Activated CD4-positive, CD25-positive, alpha-beta regulatory T cell treated with anti-CD3 and anti-CD28 coated beads, Interleukin-2, amount 50 U/mL, for 72 hours (primary cell): ENCODE results near the gene TTLL7.
"Not testable (repeated sequence)": the region's sequence is repeated elsewhere in the genome, so short reads cannot be mapped to it uniquely, and the experiment has no call there.

Source experiments
- DNase-seq: peaks from one replicate; pipeline ENCODE4 v3.0.0; 2021

The TTLL7 gene

GRCh38 chr1:83927701-83928100 is 71.2 kb downstream of the TTLL7 start:
- DNase-seq, result no peak

DNA sequence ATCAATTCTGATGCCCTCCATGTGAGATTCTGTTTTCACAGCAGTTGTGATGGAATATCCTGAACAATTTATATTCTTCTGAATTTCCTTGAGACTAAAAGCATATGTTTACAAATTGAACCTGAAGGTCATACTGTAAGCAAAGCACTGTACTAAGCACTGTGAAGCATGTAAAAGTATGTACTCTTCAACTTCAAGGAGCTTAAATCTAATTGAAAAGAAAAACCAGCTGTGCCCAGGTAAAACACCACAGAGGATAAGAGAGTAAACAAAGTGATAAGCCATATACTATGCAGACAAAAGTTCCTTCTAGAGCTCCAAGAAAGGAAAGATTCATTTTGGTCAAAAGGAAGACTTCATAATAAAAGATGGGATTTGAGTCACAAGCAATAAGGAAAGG is 71.9 kb downstream of the TTLL7 start:
- DNase-seq, result no peak

GRCh38 chr1:83923553-83923952 is 75.4 kb downstream of the TTLL7 start:
- DNase-seq, result no peak

DNA sequence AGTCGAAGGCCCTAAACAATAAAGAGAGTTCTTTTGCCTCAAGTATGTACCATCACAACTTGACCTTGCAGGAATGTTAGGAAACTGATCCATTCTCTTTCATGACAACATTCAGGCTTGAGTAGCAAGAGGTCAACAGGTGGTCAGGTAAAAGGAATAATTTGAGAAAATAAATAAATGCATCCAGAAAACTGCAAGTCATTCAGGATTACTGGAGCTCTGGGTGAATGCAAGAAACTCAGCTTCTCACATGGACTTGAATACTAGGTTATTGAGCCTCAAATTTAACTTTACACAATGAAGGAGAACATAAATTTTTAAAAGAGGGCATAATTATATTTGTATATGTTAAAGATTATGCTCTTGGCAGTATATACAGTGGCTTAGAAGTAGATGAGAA is 76.5 kb downstream of the TTLL7 start:
- DNase-seq, result no peak

GRCh38 chr1:83920320-83920719 is 78.6 kb downstream of the TTLL7 start:
- no peak for DNase-seq

GRCh38 chr1:83919872-83920271 is 79.1 kb downstream of the TTLL7 start:
- DNase-seq, result no peak

DNA sequence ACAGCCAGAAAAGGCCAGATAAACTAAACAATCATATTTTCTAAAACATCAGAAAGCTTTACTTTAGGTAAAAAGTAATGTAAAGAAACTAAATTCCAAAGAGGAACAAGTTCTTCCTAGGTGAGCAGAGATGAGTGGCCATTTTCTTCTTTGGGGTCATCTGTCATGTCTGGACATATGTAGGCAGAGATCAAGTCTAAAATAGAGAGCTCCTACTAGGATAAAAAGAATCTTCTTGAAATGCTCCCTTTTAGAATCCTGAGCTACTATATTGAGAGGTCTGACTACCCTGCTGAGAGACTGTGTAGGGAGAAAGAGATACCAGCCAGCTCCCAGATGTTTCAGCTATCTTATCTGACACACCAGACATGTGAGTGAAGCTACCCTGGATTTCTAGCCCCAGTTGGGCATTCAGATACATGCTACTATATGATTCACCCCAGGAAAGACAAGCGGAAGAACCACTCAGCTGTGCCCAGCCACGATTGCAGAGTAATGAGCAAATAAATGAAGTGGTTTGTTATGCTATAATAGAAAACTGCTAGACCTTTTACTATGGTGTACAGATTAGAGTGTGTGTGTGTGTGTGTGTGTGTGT is 80.1 kb downstream of the TTLL7 start:
- DNase-seq, result no peak

GRCh38 chr1:83917959-83918358 is 81.0 kb downstream of the TTLL7 start:
- DNase-seq, result no peak

- DNase-seq, result not testable (repeated sequence)
These were observed 82.8 kb downstream of the TTLL7 start for GRCh38 chr1:83916094-83916493.

DNA sequence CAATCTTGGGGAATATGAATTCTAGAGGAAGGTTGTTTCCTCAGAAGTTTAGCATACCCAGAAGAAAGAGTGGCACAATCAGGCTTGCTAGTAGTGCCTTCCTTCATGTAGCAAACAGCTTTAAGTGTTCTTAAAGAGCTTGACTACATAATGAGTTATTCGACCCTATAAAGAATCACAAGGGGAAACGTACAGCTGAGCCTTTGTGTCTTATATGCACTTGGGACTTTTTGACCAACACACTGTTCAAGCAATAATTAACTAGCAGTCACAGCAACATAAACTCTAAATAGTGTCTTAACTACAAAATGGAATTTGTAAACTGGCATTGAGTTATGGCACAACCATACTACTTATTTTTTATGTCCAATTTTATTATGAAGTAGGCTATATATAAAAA is 86.1 kb downstream of the TTLL7 start:
- DNase-seq, result no peak

GRCh38 chr1:83910461-83910860 is 88.5 kb downstream of the TTLL7 start:
- no peak for DNase-seq

DNA sequence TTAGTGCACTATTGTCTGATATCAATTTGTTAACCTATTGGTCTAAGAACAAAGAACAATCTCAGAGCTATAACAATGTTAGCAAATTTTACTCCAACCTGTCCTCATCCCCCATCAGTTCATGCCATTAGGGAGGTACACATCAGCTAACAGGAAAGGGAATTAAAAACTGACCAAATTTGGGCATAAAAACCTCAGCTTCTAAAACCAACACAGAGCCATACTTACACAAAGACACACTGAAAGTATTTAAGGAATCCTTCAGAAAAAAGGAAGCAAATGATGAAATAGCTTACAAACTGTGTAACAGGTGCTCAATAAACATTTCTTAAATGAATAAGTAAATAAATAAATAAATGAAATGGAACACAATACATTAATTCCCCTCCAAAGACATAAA is 89.2 kb downstream of the TTLL7 start:
- DNase-seq, result no peak

DNA sequence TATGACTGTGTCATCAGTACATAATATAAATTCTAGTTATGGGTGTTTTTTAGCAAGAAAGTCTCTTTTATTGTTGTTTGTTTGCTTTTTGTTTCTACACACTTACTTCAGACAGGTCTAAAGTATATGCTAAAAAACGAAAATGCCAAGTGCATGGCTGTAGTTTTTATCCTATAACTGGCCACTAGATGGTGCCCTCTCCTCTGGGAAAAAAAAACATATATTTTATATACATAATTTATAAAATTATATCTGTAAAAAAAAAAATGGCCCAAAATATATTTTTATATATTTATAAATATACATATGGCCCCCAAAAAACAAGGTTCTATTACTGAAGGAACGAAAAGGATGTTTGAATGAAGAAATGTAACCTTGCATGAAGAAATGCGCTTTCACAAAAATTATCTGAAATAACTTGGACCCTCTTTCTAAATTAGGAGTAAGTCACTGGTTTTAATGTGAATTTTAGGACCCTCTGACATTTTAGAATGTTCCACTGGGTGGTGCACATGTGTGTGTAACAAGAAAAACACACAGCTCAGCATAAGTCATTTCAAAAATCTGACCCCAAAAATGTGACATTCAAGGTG is 93.5 kb downstream of the TTLL7 start:
- DNase-seq, result no peak

GRCh38 chr1:83901547-83902155 is 97.3 kb downstream of the TTLL7 start:
- no peak for DNase-seq

GRCh38 chr1:83900524-83900923 is 98.4 kb downstream of the TTLL7 start:
- no peak for DNase-seq

- DNase-seq, result no peak
These were observed 101.4 kb downstream of the TTLL7 start for GRCh38 chr1:83897516-83897915.

DNA sequence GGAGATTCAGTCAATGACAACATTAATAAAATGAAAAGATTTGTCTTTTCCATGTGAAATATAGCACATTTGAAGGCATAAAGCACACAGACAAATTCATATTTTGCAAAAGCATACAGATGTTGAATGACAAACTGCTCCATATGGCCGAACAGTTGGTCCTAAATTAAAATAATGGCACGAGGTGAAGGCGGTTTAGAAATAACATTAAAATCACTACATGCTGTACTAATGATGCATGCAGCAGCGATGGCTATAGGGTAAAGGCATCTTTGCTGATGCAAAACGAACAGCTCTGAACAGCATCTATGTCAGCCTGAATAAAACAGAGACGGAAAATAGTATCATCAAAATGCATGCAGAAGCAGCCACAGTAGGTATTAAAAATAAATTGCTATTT is 102.6 kb downstream of the TTLL7 start:
- DNase-seq, result no peak

DNA sequence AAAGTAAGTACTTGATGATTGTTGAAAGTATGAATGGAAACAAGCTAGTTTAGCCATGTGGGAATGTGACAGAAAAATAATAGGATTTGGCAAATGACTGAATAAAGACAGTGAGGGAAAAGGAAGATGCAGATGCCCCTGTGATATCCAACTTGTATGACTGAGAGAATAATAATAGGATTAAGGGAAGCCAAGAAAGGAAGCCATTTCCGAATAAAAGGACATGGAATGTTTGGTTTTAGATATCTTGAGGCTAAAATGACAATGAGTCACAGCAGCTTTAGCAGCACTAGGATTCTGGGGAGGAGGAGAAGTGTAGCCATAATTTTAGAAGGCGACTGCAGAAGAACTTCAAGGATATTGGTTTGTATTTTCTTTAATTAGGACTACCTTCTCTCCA is 109.2 kb downstream of the TTLL7 start:
- no peak for DNase-seq

DNA sequence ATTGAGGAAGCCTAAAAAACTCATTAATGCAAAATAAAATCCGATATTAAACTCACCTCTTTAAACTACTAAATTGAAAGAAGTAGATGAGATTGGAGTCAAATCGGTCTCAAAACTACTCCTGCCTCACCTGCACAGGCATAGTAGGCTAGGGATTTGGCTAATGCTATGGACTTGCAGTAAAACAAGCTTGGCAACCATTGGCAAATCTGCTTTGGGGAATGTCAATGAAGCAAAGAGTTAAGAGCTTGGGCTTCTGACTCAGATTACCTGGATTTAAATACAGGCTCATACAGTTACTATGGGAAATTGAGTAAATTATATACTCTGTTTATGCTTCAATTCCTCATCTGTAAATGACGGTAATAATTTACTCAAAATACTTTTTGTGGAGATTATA is 111.4 kb downstream of the TTLL7 start:
- no peak for DNase-seq

GRCh38 chr1:83883979-83884378 is 115.0 kb downstream of the TTLL7 start:
- no peak for DNase-seq

GRCh38 chr1:83882906-83883305 is 116.0 kb downstream of the TTLL7 start:
- DNase-seq, result no peak

- DNase-seq, result no peak
These were observed 126.4 kb downstream of the TTLL7 start for GRCh38 chr1:83872515-83872914.

DNA sequence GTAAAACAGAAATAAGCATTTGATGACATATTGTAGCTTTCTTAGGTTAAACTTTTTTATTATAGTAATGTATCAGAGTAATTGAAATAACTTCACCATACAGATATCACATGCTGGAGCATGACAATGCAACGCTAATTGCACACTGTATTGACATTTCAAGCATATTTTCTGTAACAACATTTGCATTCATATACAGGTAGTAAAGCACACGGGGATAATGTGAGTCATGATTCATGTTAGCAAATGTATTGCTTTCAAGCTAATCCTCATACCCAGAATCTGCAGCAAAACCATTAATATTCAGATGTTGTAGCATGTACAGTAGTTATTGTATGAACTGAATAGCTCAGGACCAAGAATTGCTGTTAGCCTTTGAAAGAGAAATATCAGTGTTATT is 133.9 kb downstream of the TTLL7 start:
- DNase-seq, result no peak

- peak; percentile 80 for DNase-seq
These were observed 138.3 kb downstream of the TTLL7 start for GRCh38 chr1:83860490-83861221.
